GM18520 (cell line): ENCODE measurements around the gene ERG28.

Source experiments
- ATAC-seq: cut with Tn5 transposase; IDR thresholded peaks from one replicate; pipeline ENCODE4 v1.9.1; 2021; ENCODE audit not compliant: unreplicated experiment

ERG28 gene

DNA sequence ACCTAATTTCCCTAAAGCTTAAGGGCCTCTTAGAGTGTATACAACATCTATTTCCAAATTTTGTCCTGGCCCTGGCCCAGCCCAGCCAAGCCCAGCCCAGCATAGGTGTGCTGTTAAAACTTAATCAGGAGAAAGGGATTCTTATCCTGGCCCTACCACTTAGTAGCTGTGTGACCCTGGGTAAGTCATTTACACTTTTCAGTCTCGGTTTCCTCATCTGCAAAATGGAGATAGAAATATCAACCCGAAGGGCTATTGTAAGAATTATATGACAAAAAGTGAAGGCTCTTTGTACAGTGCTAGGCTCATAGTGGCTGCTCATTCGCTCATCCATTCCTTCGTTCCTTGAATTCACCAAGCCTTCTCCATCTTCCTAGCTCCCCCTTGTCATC lies 442 bp downstream of the ERG28 start:
- no peak for ATAC-seq

- no peak for ATAC-seq
Measured at GRCh38 chr14:75658957-75659356, 1.7 kb downstream of the ERG28 start.

DNA sequence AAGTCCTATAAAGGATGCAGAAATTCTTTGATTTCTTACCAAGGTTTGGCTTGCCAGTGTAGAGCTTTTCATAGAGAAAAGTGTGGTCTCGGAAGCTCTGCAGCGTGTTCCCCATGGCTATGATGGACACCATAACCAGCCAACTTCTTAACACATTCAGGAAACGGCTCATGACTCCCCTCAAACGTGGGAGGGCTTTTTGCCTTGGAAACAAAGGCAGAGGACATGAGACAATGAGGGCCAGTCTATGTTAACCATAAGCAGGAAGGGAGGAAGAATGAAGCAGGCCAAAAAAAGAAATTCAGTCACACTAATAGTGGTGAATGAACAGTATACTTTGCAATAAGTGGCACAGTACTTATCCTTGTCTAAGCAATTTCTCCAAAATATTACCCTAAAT lies 3.3 kb downstream of the ERG28 start:
- ATAC-seq: no peak

DNA sequence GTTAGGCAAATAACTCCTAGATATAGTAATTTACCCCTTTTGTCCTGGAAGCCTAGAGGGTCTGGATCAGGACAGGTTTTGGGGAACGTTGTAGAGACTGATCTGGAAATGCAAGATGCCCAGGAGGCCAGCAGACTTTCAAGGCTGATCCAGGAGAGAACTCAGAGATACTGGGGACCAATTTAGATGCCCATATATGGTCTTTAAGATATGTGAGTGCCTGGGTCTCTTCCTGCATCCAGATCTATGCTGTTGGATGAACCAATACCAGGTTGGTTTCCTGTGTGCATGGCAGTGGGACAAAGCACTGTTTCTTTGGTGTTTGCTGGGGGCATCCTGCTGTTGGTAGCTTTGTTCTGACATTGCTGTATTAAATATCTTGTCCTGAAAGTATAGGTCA lies 5.4 kb downstream of the ERG28 start:
- ATAC-seq: no peak

GRCh38 chr14:75654127-75654732 lies 6.4 kb downstream of the ERG28 start:
- ATAC-seq: peak; percentile 53

DNA sequence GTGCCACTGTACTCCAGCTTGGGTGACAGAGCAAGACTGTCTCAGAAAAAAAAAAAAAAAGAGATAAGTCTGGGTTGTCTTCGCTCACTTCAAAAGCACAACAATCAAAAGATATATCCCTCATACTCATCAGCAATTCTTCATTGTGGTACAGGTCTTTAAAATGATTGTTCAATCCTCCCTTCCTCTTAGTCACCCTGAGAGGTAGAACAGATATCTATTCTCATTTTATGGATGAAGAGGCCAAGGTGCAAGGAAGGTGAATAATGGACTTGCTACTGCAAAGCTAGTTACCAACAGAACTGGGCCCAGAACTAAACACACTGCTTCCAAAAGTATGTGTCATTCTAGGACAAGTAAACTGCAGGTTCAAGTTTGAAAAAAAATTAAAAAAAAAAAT lies 7.1 kb downstream of the ERG28 start:
- ATAC-seq: no peak

DNA sequence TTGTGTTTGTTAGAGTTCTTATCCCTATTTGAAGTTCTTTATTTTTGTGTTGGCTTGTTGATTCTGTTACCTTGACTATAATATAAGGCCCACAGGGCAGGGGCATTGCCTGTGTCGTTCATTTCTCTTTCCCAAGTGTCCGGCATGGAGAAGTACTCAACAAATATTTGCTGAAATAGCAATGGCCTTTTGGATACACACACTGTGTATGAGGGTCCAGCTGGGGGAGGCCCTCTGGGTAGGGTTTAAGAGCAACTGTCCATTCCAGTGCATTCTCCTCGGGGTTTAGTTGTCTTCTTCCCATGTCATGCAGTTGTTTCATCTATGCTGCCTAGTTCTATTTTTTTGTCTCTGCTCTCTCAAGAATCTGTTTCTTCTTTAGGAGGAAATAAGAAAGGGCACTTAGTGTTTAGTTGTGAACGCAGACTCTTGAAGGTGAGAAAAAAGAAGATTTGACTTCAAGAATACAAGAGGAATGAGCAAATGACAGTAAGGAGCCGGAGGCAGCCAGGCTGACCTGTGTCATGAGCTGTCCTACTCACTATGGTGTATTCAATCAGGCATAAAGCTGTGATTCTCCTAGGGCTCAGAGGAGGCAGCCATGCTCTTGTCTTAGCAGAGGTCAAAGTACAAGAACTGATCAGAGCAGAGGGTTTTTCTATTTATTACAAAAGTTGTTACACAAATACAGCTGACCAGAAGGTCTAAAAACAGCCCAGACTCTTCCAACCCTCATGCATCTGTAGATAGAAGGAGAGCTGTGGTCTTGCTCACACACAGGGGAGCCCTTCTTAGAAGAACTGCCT lies 10.2 kb downstream of the ERG28 start:
- ATAC-seq: no peak

DNA sequence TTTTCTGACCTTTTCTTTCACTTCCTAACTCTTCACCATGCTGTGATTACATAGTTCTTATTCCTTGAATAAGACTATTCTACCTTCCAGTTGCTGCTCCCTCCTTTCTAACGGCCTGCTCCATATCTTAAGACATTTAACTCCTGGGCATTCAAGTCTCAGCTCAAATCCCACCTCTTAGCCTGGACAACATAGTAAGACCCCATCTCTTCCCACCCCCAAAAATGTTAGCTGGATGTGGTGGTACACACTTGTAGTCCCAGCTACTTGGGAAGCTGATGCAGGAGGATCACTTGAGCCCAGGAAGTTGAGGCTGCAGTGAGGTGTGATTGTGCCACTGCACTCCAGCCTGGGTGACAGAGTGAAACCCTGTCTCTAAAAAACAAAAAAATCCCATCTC lies 10.9 kb downstream of the ERG28 start:
- no peak for ATAC-seq

- ATAC-seq: no peak
Measured at GRCh38 chr14:75649337-75649736, 11.3 kb downstream of the ERG28 start.

DNA sequence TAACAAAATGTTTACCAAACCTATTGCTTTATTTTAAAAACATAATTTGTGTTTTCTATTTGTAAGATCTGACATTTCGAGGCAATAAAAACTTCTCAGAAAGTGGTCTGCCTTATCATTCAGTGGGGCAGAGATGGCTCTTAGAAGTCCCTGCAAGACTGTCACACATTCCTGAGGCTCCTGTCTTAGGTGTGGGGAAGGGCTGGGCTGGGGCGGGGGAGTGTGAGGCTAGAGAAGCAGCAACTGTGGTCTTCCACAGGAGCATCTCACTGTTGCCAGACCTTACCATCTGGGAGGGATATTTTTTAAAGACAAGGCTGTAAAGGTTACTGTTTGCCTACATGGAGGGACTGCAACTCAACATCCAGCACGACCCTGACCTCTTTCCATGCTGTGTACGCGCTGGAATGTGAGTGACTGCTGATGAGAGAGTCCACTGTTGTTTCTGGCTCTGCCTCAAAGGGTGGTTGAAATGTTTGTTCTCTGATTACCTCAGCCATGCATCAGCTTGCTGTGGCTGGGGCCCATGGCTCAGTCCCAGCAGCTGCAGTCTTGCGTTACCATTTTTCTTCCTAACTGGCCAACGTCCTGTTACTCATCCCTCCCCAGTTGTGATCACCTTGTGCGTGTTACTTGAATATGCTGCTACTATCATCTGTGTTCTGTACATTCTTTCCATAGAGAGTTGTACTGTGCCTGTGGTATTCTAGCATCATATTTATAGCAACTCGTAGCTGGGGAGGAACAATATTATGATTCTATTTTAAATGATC lies 12.4 kb downstream of the ERG28 start:
- no peak for ATAC-seq

DNA sequence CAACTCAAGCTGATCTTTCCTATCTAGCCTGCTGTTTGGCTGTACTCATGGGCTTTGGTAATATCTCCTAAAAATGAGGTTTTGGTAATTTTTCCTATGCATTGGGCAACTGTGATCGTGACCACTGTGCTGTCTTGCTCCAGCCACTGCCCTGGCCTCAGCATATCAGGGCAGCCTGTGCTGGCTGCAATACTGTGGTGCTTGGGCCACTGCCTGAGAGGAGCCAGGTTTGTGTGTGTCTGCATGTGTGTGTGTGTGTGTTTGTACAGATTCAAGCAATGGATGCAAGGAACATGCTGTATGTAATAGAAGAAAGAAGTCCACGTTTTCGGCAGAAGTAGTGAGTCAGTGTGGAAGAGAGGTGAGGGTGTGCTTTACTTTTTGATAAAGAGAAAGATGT lies 13.0 kb downstream of the ERG28 start:
- ATAC-seq: no peak

DNA sequence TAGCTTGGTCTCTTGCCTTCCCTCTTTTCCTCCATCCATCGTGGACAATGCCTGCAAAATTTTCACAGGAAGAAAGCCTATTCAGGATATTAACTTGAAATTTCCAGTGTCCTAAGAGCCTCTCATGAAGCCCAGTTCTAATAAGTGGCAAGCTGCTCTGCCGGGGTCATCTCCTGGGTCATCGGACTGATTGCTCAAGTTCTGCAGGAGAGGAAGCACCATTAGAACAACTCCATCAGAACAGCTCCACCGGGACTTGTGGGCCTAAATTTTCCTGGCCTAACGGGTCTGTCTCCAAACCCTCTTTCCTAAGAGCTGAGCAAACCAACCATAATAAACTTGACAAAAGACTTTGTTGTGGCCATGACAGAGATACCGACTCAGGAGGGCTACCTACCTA lies 13.9 kb downstream of the ERG28 start:
- no peak for ATAC-seq

GRCh38 chr14:75645056-75645455 lies 15.6 kb downstream of the ERG28 start:
- ATAC-seq: no peak

DNA sequence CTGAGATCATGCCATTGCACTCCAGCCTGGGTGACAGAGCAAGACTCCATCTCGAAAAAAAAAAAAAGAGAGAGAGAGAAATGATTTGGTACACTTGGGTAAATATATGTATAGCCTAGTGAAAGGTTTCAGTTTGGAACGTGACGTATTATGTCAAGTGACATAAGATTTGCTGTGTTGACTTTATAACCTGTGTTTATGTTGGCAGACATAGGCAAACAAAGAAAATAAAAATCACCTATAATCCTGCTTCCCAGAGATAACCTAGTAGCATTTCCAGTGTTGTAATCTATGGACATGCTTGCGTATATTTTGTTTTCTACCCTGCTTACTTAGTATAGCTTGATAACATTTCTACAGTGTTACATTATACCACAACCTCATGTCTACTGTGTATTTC lies 16.7 kb downstream of the ERG28 start:
- no peak for ATAC-seq

GRCh38 chr14:75640876-75641275 lies 19.8 kb downstream of the ERG28 start:
- ATAC-seq: no peak

GRCh38 chr14:75636100-75636692 lies 24.5 kb downstream of the ERG28 start:
- no peak for ATAC-seq

GRCh38 chr14:75634848-75635247 lies 25.8 kb downstream of the ERG28 start:
- ATAC-seq: no peak

- ATAC-seq: no peak
Measured at GRCh38 chr14:75631453-75631831, 29.2 kb downstream of the ERG28 start.

DNA sequence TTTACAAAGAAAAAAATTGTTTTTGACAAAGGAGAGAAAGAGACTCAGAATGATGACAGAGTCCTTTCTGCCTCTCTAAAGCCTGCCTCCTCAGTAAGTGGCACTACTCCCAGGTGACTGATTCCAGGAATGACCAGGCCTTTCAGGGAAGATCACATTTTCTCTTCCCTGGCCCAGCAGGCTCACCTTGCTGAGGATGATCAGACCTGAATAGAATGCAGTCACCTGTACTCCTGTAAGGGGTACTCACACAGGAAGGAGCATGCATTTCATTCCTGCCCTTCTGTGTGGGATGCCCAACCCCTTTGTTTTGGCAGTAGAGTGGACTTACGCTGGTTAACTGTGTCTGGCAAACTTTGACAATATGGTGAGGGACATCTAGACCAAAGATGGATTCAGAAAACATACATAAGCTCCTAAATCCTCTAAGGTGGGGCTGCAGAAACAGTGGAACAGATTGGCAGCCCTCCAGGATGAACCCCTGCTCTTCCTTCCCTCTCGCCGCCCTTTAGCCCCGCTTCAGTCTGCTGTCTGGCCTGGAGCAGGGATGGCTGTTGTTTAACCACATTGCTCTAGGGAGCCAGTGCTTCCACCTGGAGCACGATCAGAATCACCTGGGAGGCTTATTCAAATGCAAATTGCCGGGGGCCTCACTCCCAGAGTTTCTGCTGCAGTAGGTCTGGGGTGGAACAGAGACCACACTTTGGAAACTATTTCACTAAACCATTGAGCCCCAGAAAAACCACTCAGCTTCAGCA lies 29.8 kb downstream of the ERG28 start:
- ATAC-seq: no peak

DNA sequence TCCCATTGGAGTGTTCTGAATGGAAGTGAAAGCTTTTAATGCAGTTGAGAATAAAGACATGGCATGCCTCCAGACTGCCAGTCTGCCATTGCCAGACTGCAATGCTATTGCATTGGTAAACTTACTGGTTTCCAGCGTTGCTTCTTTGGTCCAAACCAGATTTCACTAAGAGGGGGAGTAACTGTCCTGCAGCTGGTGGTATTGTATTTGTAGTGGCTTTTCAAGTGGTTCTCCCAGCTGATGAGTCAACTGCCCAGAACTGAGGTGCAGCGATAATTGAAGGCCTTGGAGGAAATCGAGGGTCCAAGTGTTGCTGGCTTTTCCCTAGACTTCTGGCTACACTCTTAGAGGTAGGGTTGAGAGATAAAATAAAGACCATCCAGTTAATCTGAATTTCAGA lies 31.9 kb downstream of the ERG28 start:
- ATAC-seq: no peak

- no peak for ATAC-seq
Measured at GRCh38 chr14:75627406-75627805, 33.3 kb downstream of the ERG28 start.
